GM11168 (cell line): Measurements from ENCODE around the gene CHCHD6.

Experiments
- in situ Hi-C: fragments of 300-500 bp; cut with MboI; formaldehyde crosslinking; loops from one replicate; pipeline ENCODE4 v1.12.0; 2022; ENCODE audit warnings: low sequenced_read_pairs; ENCODE audit not compliant: unreplicated experiment

The CHCHD6 gene

DNA sequence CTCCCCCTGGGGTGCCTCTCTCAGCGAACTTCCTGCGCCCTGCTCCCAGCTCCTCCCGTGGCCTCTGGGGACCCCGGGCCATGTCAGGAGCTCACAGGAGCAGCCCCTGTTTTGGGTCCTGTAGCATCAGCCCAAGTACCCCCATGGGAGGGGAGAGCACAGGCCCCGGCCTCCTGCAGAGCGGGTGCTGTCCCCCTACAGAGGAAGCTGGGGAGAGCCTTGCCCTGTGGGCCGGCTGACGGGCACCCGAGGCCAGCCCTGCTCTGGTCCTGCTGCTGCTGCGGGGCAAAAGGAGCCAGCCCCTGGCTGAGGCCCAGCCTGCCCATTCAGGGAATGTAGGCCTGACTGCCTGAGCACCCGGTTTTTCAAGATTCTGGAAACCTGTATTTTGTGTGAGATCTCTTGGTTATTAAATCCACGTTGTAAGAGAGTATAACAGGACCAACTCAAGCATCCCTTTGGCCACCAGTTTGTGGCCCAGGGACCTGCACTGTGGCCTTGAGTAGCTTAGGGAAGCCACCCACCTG, 291.3 kb downstream of the CHCHD6 start:
- in situ Hi-C loops: no loop called here

DNA sequence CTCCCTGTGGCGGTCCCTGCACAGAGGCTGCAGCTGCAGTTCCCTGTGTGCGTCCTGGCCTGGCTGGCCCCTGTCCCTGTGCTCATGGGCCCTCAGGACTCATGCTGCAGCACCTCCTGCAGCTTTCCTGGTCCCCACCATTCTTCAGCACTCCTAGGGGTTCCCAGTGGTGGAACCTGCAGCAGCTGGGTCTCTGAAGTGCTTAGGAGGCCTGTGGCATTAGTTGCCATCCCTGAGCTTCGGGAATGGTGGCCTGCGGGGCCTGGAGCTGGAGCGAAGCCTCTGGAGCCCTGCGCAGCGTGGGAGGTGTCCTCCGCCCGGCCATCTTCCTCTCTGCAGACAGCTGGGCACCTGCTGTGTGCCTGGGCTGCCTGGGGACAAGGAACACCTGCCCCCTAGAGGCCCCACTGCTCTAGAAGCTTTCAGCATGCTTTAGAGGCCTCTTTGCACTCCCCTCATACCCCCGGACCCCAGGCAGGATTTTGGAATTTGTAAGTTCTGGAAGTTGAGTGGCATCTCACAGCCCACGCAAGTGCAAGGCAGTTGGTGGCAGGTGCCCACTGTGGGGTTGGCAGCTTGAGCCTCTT, 292.0 kb downstream of the CHCHD6 start:
- in situ Hi-C loops: no loop called here

DNA sequence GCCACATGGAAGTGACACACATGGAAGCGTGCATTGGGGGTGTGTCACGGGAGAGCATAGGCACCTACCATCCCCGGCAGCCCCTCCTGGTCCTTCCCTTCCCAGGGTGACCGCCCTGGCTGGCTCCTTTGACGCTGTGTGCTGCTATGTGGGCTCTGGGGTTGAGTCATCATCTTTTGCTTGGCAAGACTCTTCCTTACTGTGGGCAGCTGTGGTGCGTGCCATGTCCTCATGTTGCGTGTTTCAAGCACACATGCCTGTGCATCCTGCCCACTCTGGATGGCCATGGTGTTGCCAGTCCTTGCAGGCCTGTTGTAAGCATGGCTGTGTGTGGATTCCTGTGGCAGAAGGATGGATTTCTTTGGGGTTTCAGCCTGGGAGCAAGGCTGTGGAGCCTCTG, 292.9 kb downstream of the CHCHD6 start:
- in situ Hi-C loops: no loop called here

DNA sequence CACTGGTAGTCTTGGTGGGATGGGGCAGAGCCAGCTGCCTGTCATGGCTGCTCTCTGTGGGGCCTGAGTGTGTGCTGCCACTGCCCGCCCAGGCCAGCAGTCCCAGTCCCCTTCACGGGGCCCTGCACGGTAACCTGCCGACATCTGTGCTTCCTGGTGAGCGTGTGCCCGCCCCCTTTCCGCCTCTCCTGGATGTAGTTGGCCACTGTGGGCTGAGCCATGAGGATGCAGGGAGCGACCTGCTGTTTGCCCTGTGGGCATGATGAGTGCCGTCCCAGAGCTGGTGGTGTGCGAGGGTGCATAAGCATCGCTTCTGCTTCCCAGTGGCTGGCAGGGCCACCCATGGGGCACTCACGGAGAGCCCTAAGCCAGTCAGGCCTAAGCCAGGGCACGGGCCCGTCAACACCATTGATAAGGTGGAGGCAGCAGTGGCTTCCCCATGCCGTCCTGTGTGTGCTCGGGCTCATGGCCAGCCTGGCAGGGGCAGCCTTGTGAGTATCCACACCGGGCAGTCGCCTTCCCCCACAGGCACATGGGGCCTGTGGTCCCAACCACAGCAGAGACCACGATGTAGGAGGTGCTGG, 293.5 kb downstream of the CHCHD6 start:
- in situ Hi-C loops: no loop called here

DNA sequence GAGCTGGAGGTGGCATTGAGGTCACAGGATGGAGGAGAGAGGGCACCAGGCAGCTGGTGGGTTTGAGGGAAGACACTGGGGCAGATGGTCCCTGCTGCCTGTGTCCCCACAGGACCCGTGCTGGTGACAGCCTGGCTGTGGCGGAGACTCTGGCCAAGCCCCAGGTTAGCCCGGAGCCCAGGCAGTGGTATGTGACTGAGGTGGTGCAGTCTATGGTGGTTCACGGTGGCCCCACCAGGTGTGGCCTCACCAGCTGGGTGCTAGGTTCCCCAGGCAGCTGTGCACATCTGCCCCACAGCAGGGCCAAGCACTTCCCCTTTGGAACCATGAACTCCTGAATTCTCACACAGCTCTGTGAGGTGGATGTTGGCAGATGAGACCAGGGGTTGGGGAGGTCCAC, 294.3 kb downstream of the CHCHD6 start:
- in situ Hi-C loops: no loop called here

DNA sequence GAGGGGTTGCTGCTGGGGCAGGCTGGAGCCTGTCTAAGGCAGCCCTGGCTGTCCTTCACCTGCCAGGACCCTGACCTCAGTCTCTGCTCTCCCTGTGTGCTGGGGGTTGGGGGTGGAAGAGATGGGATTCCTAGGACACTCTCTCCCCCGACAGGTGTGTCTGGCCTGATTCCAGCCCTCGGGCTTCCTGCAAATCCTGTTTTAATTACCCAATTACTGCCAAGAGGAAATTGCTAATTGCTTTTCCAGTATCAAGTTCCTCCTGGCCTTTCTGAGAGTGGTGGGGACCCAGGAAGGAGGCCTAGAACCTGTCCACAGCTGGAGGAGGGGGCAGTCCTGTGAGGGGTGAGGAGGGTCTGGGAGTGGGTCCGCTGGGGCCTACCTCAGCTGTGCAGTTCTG, 294.7 kb downstream of the CHCHD6 start:
- in situ Hi-C loops: no loop called here

DNA sequence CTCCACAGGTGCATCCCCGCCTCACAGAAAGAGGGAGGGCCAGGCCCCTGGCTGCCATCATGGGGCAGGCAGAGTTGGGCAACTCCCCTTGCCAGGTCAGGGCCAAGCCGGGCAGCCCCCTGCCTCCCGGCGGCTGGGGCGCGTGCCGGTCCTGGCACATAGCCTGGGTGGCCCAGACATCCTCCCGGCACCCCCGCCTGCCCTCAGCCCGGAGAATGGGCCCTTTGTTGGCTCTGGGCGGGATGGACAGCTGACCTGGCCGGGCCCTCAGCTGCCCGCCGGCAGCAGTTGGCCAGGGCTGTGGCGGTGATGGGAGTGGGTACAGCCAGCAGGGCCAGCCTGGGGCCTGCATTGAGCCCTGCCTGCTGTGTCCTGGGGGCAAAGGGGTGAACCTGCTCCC, 295.3 kb downstream of the CHCHD6 start:
- in situ Hi-C loops: no loop called here

DNA sequence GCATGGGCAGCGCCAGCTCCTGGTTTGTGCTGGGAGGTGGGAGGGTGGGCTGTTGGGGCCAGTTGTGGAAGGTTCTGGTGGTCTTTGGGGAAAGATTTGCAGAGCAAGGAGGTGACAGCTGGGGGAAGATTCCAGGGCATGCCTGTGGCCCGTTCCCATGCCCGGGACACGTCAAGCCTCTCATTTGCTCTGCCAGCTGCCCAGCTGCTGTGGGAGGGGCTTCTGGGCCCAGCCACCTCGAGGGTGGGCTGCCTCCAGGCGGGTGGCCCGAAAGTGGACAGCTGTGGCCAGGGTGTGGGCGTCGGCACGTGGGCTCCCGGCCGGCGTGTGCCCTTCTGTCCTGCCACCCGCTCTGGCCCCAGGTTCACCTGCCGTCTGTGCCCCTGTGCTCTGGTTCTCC, 296.1 kb downstream of the CHCHD6 start:
- in situ Hi-C loops: no loop called here

DNA sequence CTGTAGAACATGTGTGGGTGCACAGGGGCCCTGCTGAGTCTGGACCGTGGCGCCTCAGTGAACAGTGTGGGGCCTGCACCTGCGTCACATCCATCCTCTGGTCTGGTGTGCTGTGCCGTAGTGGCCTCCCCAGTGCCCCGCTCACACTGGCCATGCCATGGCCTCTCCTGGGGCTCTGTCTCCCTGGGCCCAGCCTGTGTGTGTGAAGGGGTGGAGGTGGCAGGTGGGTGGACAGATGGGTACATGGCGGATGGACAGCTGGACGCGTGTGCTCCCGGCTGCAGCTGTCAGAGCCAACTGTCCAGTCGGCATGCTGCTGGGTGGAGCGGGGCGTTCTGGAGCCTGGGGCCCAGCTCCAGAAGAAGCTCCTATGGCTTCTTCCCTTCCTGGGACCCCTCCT, 296.7 kb downstream of the CHCHD6 start:
- in situ Hi-C loops: no loop called here

DNA sequence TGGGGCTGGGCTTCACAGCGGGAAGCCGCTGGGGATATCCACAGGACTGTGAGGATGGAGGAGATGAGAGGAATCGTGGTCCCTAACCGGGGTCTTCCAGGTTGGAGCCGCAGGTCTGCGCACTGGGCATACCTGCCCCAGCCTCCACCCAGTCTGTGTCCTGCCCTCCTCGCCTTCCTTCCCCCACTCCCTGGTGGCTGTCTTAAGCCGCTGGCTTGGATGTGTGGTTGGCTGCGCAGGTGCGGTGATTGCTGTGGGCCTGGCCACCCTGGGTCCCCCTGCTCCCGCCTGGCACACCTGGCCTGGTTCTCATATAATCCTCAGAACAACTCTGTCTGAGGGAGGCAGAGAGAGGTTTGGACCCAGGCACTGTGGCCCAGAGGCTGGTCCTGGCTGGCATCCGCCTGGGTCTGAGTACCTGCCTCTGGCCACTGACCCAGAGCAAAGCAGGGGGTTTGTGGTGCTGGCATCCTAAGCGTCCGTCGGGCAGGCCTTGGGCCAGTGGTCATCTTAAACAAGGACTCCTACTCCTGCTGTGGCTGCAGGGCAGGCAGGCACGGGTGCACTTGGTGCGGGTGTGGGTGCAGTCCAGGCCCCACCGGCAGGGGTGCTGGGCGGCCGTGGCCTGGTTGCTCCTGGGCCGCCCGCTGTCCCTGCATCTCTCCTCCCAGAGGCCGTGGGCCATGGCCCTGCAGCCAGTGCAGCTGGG, 297.6 kb downstream of the CHCHD6 start:
- in situ Hi-C loops: no loop called here

DNA sequence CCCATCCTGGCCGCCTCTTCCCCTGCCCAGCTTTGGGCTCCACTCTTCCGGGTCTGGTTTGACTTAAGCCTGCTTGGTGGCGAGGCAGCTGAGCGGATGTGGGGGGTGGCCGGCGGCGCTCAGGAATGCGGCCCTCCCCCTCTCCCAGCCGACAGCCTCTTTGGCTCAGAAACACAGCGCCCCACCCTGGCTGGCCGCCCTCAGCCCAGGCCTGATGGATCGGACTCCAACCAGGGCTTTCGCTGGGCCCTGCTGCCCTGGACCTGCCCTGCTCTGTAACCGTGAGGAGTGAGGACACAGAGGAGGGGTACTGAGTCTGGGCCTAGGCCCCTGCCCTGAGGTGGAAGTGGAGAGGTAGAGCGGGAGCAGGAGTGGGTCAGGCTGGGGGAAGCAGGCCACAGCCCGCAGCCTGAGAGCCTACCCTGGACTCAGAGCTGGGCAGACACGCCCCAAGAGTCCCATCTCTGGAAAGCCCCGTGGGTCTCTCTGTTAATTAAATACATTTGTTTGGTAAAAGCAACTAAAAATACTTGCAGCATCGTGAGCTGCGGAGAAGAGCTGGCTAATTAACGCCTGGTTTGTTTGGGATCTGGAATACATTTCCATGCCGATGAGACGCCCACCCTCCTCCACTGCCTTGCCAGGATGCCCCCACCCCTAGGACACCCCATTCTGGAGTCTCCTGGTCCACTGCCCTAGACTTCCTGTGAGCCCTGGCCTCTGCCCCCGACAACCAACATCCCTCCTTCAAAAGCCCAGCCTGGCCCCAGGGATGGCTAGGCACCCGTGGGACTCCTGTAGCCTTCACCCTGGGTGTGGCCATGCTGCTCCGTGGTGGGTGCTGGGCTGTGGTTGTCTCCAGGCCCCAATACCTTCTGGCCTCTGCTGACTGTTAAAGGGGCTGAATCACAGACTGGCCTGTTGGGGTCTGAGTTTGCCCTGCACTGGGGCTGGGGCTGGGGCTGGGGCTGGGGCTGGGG, 298.4 kb downstream of the CHCHD6 start:
- in situ Hi-C loops: no loop called here

DNA sequence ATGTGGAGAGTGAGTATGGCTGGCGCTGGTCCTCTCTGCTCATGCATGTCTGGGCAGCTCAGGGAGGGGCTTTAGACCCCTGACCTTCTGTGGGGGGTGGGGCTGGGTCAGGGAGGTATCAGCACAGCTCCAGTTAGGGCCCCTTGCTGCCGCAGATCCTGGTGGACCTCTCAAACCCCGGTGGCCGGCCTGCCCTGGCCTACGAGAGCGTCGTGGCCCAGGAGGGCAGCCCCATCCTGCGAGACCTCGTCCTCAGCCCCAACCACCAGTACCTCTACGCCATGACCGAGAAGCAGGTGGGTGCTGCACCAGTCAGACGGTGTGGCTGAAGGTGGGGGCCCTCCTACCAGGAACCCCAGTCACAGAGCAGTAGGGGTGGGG, 299.1 kb downstream of the CHCHD6 start:
- in situ Hi-C loops: no loop called here

DNA sequence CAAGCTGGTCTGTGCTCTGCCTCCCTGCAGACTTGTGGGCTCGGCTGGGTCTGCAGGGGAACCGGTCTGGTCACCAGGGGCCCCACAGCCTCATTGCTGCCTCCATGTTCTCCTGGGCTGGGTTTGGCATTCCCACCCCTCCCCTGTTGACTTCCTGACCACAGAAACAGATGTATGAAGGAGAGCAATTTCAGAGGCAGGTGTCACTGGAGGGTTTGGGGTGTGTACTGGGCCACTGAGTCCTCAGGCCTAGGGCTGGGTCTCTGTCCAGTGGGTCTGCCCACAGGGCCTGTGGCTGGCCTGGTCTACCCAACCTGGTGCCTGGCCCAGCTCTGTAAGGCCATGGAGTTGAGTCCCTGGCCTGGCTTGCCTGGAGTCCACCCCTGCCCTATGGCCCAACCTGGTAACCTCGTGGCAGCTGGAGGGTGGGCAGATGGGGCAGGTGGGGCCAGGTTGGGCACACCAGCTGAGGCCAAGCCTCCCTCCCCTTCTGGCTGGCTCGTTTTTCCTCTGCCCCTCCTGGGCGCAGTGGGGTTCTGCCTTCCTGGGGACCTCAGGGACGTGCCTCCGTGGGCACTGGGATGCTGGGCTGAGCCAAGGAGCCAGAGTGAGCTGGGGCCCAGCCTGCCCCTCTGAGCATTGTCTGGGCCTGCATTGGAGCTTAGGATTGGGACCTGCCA, 299.7 kb downstream of the CHCHD6 start:
- in situ Hi-C loops: no loop called here

DNA sequence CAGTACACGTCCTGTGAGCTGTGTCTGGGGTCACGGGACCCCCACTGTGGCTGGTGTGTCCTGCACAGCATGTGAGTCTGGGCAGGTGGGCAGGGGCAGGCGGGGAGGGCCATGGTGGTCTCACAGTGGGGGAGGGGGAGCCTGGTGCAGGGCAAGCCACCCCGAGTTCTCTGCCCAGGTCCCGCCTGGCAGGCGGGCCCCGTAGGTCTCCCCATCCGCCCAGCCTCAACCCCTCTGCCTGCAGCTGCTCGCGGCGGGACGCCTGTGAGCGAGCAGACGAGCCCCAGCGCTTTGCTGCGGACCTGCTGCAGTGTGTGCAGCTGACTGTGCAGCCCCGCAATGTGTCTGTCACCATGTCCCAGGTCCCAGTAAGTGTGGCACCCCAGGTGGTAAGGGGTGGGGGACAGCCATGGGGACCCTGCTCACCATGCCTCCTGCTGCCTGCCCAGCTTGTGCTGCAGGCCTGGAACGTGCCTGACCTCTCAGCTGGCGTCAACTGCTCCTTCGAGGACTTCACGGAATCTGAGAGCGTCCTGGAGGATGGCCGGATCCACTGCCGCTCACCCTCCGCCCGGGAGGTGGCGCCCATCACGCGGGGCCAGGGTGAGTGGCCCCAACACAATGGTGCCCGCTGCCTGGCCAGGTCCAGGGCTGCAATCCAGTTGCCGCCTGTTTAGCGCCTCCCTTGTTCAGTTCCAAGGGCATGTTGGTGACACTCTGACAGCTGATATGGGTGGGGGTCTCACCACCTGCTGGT, 300.8 kb downstream of the CHCHD6 start:
- in situ Hi-C loops: no loop called here

DNA sequence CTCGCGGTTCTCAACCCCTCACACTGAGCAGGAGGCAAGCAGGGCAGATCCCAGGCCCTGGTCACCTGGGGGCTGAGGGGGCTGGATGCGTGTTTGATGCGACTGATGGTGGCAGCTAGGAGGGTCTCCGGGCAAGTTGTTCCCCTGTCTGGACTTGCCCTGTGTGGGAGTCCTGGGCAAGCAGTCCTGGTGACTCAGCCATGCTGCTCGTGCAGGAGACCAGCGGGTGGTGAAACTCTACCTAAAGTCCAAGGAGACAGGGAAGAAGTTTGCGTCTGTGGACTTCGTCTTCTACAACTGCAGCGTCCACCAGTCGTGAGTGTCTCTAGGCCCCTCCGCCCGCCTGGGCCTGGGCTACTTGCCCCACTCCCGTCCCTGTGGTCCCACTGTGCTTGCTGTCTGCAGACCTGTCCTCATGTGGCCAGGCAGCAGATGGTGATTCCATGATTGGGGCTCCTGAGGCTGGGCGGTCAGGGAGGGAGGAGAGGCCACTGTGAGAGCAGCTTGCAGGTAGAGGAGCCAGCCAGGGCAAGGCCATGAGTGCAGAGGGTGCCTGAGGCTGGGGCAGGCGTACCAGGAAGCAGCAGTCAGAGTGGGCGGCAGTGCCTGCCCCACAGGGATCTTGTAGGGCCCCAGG, 301.9 kb downstream of the CHCHD6 start:
- in situ Hi-C loops: no loop called here

DNA sequence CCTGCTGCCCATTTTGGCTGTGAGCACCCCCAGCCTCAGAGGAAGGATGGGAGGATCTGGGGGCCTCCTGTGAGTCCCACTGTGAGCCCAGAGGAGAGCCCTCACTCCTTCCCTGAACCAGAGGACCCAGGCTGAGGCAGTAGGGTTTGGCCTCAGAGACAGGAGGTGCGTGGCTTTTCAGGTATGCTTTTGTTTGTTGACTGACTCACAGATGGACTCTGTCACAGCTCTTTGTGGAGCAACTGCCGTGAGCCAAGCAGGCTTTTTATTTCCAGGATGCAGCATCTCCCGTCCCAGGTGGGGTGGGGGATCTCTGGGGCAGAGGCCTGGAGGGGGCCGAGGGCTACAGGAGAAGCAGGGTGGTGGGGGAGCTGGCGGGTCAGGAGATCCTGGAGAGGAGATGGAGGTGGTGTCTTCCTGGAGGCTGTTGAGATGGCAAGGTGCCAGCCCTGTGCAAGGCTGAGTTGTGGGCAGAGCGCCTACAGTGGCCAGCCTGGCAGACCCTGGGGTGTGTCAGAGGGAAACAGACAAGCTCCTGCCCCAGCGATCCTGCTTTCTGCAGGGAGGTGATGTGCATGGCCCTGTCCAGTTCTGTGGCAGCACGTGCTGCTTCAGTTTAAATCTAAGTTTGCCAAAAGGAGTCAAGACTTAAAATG, 302.9 kb downstream of the CHCHD6 start:
- in situ Hi-C loops: no loop called here

DNA sequence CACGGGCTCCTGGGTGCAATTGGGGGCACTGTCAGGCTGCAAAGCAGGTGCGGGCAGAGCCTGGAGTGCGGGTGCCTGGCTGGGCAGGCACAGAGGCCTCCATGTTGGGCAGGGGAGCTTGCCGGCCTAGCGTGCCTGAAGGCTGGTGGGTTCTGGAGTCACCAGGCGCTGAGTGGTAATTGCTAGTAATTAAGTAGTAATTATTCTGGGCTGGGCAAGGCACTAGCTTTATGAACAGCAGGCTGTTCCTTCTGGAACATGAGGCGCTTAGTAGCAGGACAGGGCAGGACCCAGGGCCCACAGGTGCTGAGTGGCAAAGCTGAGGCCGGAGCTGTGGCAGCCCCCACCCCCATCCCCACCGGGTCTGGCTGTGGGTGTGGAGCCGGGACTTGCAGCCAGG, 304.2 kb downstream of the CHCHD6 start:
- in situ Hi-C loops: no loop called here

DNA sequence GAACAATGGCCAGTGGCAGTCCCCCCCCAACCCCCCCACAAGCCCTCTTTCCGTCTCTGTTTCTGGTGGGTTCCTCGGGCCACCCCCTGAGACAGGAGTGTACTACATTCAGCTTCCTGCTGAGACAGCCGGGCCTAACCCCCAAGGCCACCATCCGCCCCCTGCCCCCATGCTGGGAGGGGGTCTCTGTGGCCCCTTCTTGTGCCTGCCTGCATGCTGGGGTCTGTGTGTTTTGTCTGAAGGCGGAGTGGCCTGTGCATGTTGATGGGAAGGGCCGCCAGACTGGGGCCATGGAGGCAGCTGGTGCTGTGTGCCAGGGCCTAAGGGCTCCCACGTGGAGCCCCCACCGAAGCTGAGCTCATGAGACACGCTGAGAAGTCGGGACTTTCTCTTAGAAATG, 305.5 kb downstream of the CHCHD6 start:
- in situ Hi-C loops: no loop called here
